Measurements from ENCODE around the gene PTPRG.

- TF ChIP-seq POLR2A (IDR thresholded peaks at IDR 0.05; ENCODE audit: low read depth, low read length) (no peak), POLR2AphosphoS5 (IDR thresholded peaks at IDR 0.05; ENCODE audit: low read depth, low read length) (no peak), TAF1 (IDR thresholded peaks at IDR 0.05; ENCODE audit: borderline replicate concordance, low read depth, low read length) (no peak)
Measured at GRCh38 chr3:62207197-62207596, 645.8 kb downstream of the PTPRG start.
